SK-N-SH (cell line): ENCODE results near the gene ZNF319. TPM values are rescaled to one million over a fixed set of nuclear protein-coding genes. Genes with fewer than 3 reads are reported as not detected.

ENCODE experiments used
- CTCF ChIA-PET: fragments of 300-600, 350-600 bp; formaldehyde crosslinking; extraction: SDS; loops from one replicate; lab custom pipeline; 2021; lab: Yijun Ruan, JAX
- POLR2A ChIA-PET: fragments of 350-600 bp; sonication (Branson Sonifier 250); formaldehyde crosslinking; extraction: SDS; loops from one replicate; lab custom pipeline; 2020; ENCODE audit warnings: antibody characterized with exemption, inconsistent platforms; lab: Yijun Ruan, JAX
- DNase-seq: peaks from one replicate; pipeline ENCODE4 v3.0.0; 2012
- H2AFZ ChIP-seq: fragments of 200-600 bp; sonication (generic); 2 replicates; pipeline ENCODE4 v1.8.1; 2016; ENCODE audit warnings: antibody characterized with exemption, mild to moderate bottlenecking, low read depth
- H3F3A ChIP-seq: fragments of 200-600 bp; sonication (generic); replicated peaks from 2 replicates; pipeline ENCODE3; 2016; ENCODE audit warnings: antibody characterized with exemption, mild to moderate bottlenecking; ENCODE audit not compliant: insufficient read depth
- H3K27ac ChIP-seq, 2 experiments: fragments of 200-500 bp in 1 of 2; fragments of 200-600 bp in 1 of 2; sonication (Bioruptor generic) in 1 of 2; sonication (generic), shearing (Covaris generic) in 1 of 2; 2 replicates each; pipeline versions ENCODE4 v1.5.1 to v1.6.1; 2014 to 2016; ENCODE audit warnings: low read depth in 2 of 2, inconsistent platforms in 1 of 2, low read length in 1 of 2, mild to moderate bottlenecking in 1 of 2, mixed read lengths in 1 of 2
- H3K27me3 ChIP-seq: fragments of 200-600 bp; sonication (generic), shearing (Covaris generic); 2 replicates; pipeline ENCODE4 v1.6.1; 2016; ENCODE audit warnings: mixed run types; ENCODE audit not compliant: insufficient read depth
- H3K36me3 ChIP-seq, 2 experiments: fragments of 200-500 bp in 1 of 2; fragments of 200-600 bp in 1 of 2; sonication (Bioruptor generic) in 1 of 2; sonication (generic) in 1 of 2; replicated peaks in 1 of 2; 2 replicates each; pipeline versions ENCODE3 to v1.5.1; 2014 to 2016; ENCODE audit warnings: low read length in 1 of 2, mild to moderate bottlenecking in 1 of 2; ENCODE audit not compliant: insufficient read depth in 2 of 2, control insufficient read depth in 1 of 2
- H3K4me1 ChIP-seq, 2 experiments: fragments of 200-500 bp in 1 of 2; fragments of 200-600 bp in 1 of 2; sonication (Bioruptor generic) in 1 of 2; sonication (generic), shearing (Covaris generic) in 1 of 2; 2 replicates each; pipeline versions ENCODE4 v1.5.1 to v1.6.1; 2014 to 2016; ENCODE audit warnings: low read depth in 1 of 2, low read length in 1 of 2, mixed run types in 1 of 2; ENCODE audit not compliant: insufficient read depth in 2 of 2, control insufficient read depth in 1 of 2
- H3K4me2 ChIP-seq: fragments of 200-600 bp; sonication (generic), shearing (Covaris generic); 2 replicates; pipeline ENCODE4 v1.6.1; 2017; ENCODE audit warnings: mixed run types
- H3K4me3 ChIP-seq, 2 experiments: fragments of 200-500 bp in 1 of 2; fragments of 200-600 bp in 1 of 2; sonication (Bioruptor generic) in 1 of 2; sonication (generic), shearing (Covaris generic) in 1 of 2; 2 replicates each; pipeline versions ENCODE4 v1.5.1 to v1.8.1; 2014 to 2016; ENCODE audit warnings: low read depth in 2 of 2, inconsistent platforms in 1 of 2, low read length in 1 of 2, mild to moderate bottlenecking in 1 of 2, mixed read lengths in 1 of 2, moderate library complexity in 1 of 2
- H3K79me2 ChIP-seq: fragments of 200-600 bp; sonication (generic); 2 replicates; pipeline ENCODE4 v1.8.1; 2017; ENCODE audit warnings: mild to moderate bottlenecking; ENCODE audit not compliant: insufficient read depth
- H3K9ac ChIP-seq: fragments of 200-600 bp; sonication (generic); 2 replicates; pipeline ENCODE4 v1.6.1; 2017; ENCODE audit warnings: mixed run types
- H3K9me2 ChIP-seq: fragments of 200-600 bp; sonication (generic); 2 replicates; pipeline ENCODE4 v1.6.1; 2017; ENCODE audit warnings: mixed run types
- H3K9me3 ChIP-seq: fragments of 200-600 bp; sonication (generic); 2 replicates; pipeline ENCODE4 v1.6.1; 2017; ENCODE audit warnings: mixed run types, mild to moderate bottlenecking, moderate library complexity
- H4K20me1 ChIP-seq: fragments of 200-600 bp; sonication (generic); 2 replicates; pipeline ENCODE4 v1.6.1; 2017; ENCODE audit warnings: mild to moderate bottlenecking, mixed run types; ENCODE audit not compliant: insufficient read depth
- EZH2phosphoT487 ChIP-seq: fragments of 200-600 bp; sonication (generic); IDR thresholded peaks from 2 replicates; pipeline ENCODE4 v1.6.1; 2017; ENCODE audit warnings: low read depth, mixed run types, mild to moderate bottlenecking, antibody characterized with exemption, moderate library complexity, borderline replicate concordance
- FOXM1 ChIP-seq: IDR thresholded peaks from 2 replicates; pipeline ENCODE4 v1.4.0; 2012; ENCODE audit warnings: low read depth, mild to moderate bottlenecking
- MEF2A ChIP-seq: IDR thresholded peaks from 2 replicates; pipeline ENCODE4 v1.4.0; 2012; ENCODE audit warnings: low read depth, borderline replicate concordance
- MXI1 ChIP-seq: IDR thresholded peaks from 2 replicates; pipeline ENCODE4 v1.6.1; 2012; ENCODE audit warnings: mild to moderate bottlenecking, low read depth, low read length, improper control_type of control experiment
- RFX5 ChIP-seq: IDR thresholded peaks from 2 replicates; pipeline ENCODE4 v1.6.1; 2012; ENCODE audit warnings: mild to moderate bottlenecking, improper control_type of control experiment, low read length
- TAF1 ChIP-seq: IDR thresholded peaks from 2 replicates; pipeline ENCODE4 v1.6.1; 2012; ENCODE audit warnings: low read depth, mild to moderate bottlenecking, low read length, moderate library complexity, borderline replicate concordance
- TCF12 ChIP-seq: IDR thresholded peaks from 2 replicates; pipeline ENCODE4 v1.4.0; 2012
- USF2 ChIP-seq: fragments of 150-350 bp; IDR thresholded peaks from 2 replicates; pipeline ENCODE4 v1.6.1; 2017; ENCODE audit warnings: antibody characterized with exemption, low read length, low read depth, borderline replicate concordance
- YY1 ChIP-seq: IDR thresholded peaks from 2 replicates; pipeline ENCODE4 v1.4.0; 2012; ENCODE audit warnings: low read depth, mild to moderate bottlenecking
- WGBS: methylation state at CpG from one replicate; pipeline ENCODE4 v1.1.6; 2017; ENCODE audit warnings: low lambda C conversion rate; 5-methylcytosine and 5-hydroxymethylcytosine counted together
- polyA plus RNA-seq, 3 experiments: library from polyadenylated mRNA; depleted of rRNA; stranded (reverse); fragments of >200 nt; gene quantifications; 2 replicates each; pipeline ENCODE4 v1.2.3, GENCODE V29; 2012
- TF ChIP-seq, protein P1 (sequence below): fragments of 150-350 bp; IDR thresholded peaks from 2 replicates; pipeline ENCODE4 v1.6.1; 2016; ENCODE audit warnings: mild to moderate bottlenecking, low read depth, low read length
- TF ChIP-seq, protein P2 (sequence below): fragments of 200-600 bp; sonication (generic); IDR thresholded peaks from 2 replicates; pipeline ENCODE4 v1.6.1; 2017; ENCODE audit warnings: antibody characterized with exemption, mild to moderate bottlenecking, moderate library complexity

The ZNF319 gene
- polyA plus RNA-seq, 1 of the 3 experiments (the other 2 are of a cell fraction): 7.6 TPM

GRCh38 chr16:57967916-57968315 lies 32.6 kb downstream of the ZNF319 start (continued):
- no peak for TF ChIP-seq TCF12
- TF ChIP-seq FOXM1: no peak
- TF ChIP-seq USF2: no peak

DNA sequence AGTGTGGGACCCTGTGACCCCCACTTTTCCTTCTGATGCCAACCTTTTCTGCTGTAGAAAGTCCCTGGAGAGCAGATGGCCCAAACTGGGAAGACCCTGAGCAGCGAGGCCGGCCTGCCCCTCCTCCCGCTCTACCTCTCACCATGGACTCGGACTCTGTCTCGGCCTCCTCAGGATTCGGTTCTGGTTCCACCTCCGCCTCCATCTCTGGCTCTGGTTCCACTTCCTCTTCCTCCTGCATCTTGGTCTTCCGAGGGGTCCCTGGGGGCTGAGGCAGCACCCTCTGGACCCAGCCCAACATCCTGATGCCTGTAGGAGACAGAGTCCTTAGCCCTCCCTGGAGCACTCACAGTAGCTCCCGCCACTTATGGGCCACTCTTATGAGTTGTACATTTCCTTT lies 33.5 kb downstream of the ZNF319 start:
- H3K9me3 ChIP-seq: no peaks in the 10 kb centered on the region
- no peak overlapping the region for H3K4me3 ChIP-seq
- H3K4me1 ChIP-seq: peaks cover 0 to 3% of the 10 kb centered on the region in 2 experiments; a peak in 1 of 4 replicates
- no peaks in the 10 kb centered on the region for H4K20me1 ChIP-seq
- H3K27ac ChIP-seq: no peak overlapping the region
- POLR2A ChIA-PET: no interaction called here
- H3K9ac ChIP-seq: no peak overlapping the region
- no peak for TF ChIP-seq RFX5
- TF ChIP-seq MEF2A: no peak
- TF ChIP-seq, protein P1, sequence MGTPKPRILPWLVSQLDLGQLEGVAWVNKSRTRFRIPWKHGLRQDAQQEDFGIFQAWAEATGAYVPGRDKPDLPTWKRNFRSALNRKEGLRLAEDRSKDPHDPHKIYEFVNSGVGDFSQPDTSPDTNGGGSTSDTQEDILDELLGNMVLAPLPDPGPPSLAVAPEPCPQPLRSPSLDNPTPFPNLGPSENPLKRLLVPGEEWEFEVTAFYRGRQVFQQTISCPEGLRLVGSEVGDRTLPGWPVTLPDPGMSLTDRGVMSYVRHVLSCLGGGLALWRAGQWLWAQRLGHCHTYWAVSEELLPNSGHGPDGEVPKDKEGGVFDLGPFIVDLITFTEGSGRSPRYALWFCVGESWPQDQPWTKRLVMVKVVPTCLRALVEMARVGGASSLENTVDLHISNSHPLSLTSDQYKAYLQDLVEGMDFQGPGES: no peak
- TF ChIP-seq YY1: no peak
- no peak for TF ChIP-seq EZH2phosphoT487
- no peak for TF ChIP-seq MXI1
- TF ChIP-seq, protein P2, sequence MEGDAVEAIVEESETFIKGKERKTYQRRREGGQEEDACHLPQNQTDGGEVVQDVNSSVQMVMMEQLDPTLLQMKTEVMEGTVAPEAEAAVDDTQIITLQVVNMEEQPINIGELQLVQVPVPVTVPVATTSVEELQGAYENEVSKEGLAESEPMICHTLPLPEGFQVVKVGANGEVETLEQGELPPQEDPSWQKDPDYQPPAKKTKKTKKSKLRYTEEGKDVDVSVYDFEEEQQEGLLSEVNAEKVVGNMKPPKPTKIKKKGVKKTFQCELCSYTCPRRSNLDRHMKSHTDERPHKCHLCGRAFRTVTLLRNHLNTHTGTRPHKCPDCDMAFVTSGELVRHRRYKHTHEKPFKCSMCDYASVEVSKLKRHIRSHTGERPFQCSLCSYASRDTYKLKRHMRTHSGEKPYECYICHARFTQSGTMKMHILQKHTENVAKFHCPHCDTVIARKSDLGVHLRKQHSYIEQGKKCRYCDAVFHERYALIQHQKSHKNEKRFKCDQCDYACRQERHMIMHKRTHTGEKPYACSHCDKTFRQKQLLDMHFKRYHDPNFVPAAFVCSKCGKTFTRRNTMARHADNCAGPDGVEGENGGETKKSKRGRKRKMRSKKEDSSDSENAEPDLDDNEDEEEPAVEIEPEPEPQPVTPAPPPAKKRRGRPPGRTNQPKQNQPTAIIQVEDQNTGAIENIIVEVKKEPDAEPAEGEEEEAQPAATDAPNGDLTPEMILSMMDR: no peak
- TF ChIP-seq TCF12: no peak
- TF ChIP-seq TAF1: no peak
- TF ChIP-seq, all 33 proteins: peak for 0
- Histone ChIP-seq H3F3A (no peaks in the 10 kb centered on the region), H2AFZ (no peak overlapping the region), H3K36me3 (no peaks in the 10 kb centered on the region), H3K9me2 (no peaks in the 10 kb centered on the region), H3K4me2 (no peak overlapping the region), H3K79me2 (no peaks in the 10 kb centered on the region), H3K27me3 (no peaks in the 10 kb centered on the region; the same call in 1 of the 2 replicates)
- 77% methylated on average over 9 of the region's 9 CpGs for WGBS
- DNase-seq: no peak
- CTCF ChIA-PET: interaction anchor here (0.8 to 1.3 kb wide), 2 partner anchors 13 to 67 kb away, joined by 3 to 4 read pairs; no protein-coding TSS in a partner anchor
